ENCODE data around the gene EWSR1. TPM values are rescaled to one million over a fixed set of nuclear protein-coding genes. Genes with fewer than 3 reads are reported as not detected.
A peak's percentile ranks its signal among the peaks of the same experiment; 100 is the strongest.

The EWSR1 gene
- total and polyA plus RNA-seq, 2 of the 4 experiments (the other 2 are of a cell fraction), result 243 to 518 TPM

- Histone ChIP-seq H3K14ac (replicated peaks; ENCODE audit: low read depth, low read length) (no peak overlapping the region), H3K9me3 (ENCODE audit: control insufficient read depth, insufficient read depth, low read length) (no peaks in the 10 kb centered on the region), H3K36me3 (ENCODE audit: control insufficient read depth, insufficient read depth, low read length) (peaks cover 17% of the 10 kb centered on the region), H3K27me3 (ENCODE audit: control insufficient read depth, insufficient read depth, low read length) (no peaks in the 10 kb centered on the region), H2AK5ac (ENCODE audit: low read depth, low read length) (no peak overlapping the region), H2BK5ac (ENCODE audit: low read depth, low read length, poor library complexity, severe bottlenecking) (no peak overlapping the region), H3K18ac (ENCODE audit: low read depth, low read length) (no peak overlapping the region), H2AK9ac (replicated peaks; ENCODE audit: low read depth, low read length, poor library complexity) (peak overlapping the region; percentile 10), H4K20me1 (ENCODE audit: insufficient read depth, low read length) (peaks cover 19% of the 10 kb centered on the region), H3K9me1 (ENCODE audit: insufficient read depth, low read length) (peaks cover 10% of the 10 kb centered on the region; the same call in 1 of the 2 replicates), H2AFZ (replicated peaks; ENCODE audit: low read length, poor library complexity) (no peak overlapping the region), H3K4me3 (ENCODE audit: insufficient read depth, low read depth, low read length) (no peak overlapping the region), H2BK120ac (ENCODE audit: low read depth, low read length) (no peak overlapping the region), H3K4me2 (ENCODE audit: low read depth, low read length) (no peak overlapping the region), H3K4ac (ENCODE audit: low read depth, low read length) (no peak overlapping the region), H3K9ac (ENCODE audit: low read depth, low read length) (no peak overlapping the region), H3K56ac (ENCODE audit: extremely low read depth, insufficient read depth, low read length) (no peak overlapping the region), H3K4me1 (ENCODE audit: control insufficient read depth, insufficient read depth, low read length) (peaks cover 12% of the 10 kb centered on the region), H3K79me1 (ENCODE audit: low read depth in 1 of 2, low read length in 2 of 2) (peaks cover 15 to 31% of the 10 kb centered on the region in 2 experiments; a peak in 3 of 4 replicates), H4K91ac (ENCODE audit: insufficient read depth, low read depth, low read length) (no peak overlapping the region), H4K5ac (ENCODE audit: low read depth, low read length) (no peak overlapping the region), H3K27ac (ENCODE audit: insufficient read depth, low read length) (no peak overlapping the region), H2BK20ac (ENCODE audit: low read depth, low read length) (no peak overlapping the region), H3K23ac (ENCODE audit: low read depth, low read length) (no peak overlapping the region), H4K8ac (ENCODE audit: low read depth in 2 of 2, low read length in 2 of 2) (no peak overlapping the region), H2BK15ac (ENCODE audit: low read depth, low read length) (no peak overlapping the region)
- TF ChIP-seq USF2 (IDR thresholded peaks at IDR 0.05; ENCODE audit: low read depth, low read length), result no peak
- no peak for TF ChIP-seq RAD21 (IDR thresholded peaks at IDR 0.05; ENCODE audit: low read length)
- TF ChIP-seq CTCF (conservative IDR thresholded peaks at IDR 0.05; ENCODE audit: low read depth, low read length), result no peak
- TF ChIP-seq, protein P1, sequence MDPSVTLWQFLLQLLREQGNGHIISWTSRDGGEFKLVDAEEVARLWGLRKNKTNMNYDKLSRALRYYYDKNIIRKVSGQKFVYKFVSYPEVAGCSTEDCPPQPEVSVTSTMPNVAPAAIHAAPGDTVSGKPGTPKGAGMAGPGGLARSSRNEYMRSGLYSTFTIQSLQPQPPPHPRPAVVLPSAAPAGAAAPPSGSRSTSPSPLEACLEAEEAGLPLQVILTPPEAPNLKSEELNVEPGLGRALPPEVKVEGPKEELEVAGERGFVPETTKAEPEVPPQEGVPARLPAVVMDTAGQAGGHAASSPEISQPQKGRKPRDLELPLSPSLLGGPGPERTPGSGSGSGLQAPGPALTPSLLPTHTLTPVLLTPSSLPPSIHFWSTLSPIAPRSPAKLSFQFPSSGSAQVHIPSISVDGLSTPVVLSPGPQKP (IDR thresholded peaks at IDR 0.05; ENCODE audit: borderline replicate concordance, low read depth, low read length), result no peak
- no peak for TF ChIP-seq SMC3 (IDR thresholded peaks at IDR 0.05; ENCODE audit: low read depth, low read length)
- no peak for TF ChIP-seq RFX5 (IDR thresholded peaks at IDR 0.05; ENCODE audit: low read depth, low read length)
- TF ChIP-seq MAZ (IDR thresholded peaks at IDR 0.05; ENCODE audit: borderline replicate concordance, low read depth, low read length), result no peak
- no peak for TF ChIP-seq RCOR1 (IDR thresholded peaks at IDR 0.05; ENCODE audit: insufficient replicate concordance, low read length)
- no peak for TF ChIP-seq BHLHE40 (IDR thresholded peaks at IDR 0.05; ENCODE audit: low read depth, low read length)
- TF ChIP-seq CEBPB (IDR thresholded peaks at IDR 0.05; ENCODE audit: low read depth, low read length), result no peak
- no peak for TF ChIP-seq CHD1 (IDR thresholded peaks at IDR 0.05; ENCODE audit: low read depth, low read length)
- no peak for TF ChIP-seq NFE2L2 (IDR thresholded peaks at IDR 0.05; ENCODE audit: low read depth, low read length)
- no peak for TF ChIP-seq MAFK (IDR thresholded peaks at IDR 0.05; ENCODE audit: low read depth, low read length)
- ATAC-seq (ENCODE audit: low read depth) (no peak), DNase-seq (no peak)
- ChIA-PET POLR2A (ENCODE audit: unreplicated experiment) (no interaction called here), CTCF (no interaction called here)
- 80% methylated on average over 1 of the region's 7 CpGs; no CpG with 5 or more reads in 1 of the 2 experiments for WGBS, 2 experiments (ENCODE audit: extremely low coverage in 2 of 2, insufficient read length in 1 of 2)
- BruUV-seq (replicated peaks), result no TSS peak
- dilution Hi-C loops (cut with HindIII; ENCODE audit: low sequenced_read_pairs, unreplicated experiment), result no loop called here
- intact Hi-C loops (cut with micrococcal nuclease), result no loop called here
- in situ Hi-C loops (cut with MboI; ENCODE audit: low sequenced_read_pairs), result no loop called here
These were observed 2.8 kb upstream of the EWSR1 start for GRCh38 chr22:29265305-29265704.

Data from IMR-90 (cell line).